Stimulated activated CD4-positive, alpha-beta T cell treated with anti-CD3 and anti-CD28 coated beads, TNF-alpha, amount 100 ng/mL, for 48 hours (primary cell): ENCODE data around the gene OBP2A.

ENCODE experiments used
- DNase-seq, 3 donors: peaks; one replicate each; pipeline ENCODE4 v3.0.0-alpha.2; 2020; ENCODE audit warnings: low read depth in 3 of 3

OBP2A gene

DNA sequence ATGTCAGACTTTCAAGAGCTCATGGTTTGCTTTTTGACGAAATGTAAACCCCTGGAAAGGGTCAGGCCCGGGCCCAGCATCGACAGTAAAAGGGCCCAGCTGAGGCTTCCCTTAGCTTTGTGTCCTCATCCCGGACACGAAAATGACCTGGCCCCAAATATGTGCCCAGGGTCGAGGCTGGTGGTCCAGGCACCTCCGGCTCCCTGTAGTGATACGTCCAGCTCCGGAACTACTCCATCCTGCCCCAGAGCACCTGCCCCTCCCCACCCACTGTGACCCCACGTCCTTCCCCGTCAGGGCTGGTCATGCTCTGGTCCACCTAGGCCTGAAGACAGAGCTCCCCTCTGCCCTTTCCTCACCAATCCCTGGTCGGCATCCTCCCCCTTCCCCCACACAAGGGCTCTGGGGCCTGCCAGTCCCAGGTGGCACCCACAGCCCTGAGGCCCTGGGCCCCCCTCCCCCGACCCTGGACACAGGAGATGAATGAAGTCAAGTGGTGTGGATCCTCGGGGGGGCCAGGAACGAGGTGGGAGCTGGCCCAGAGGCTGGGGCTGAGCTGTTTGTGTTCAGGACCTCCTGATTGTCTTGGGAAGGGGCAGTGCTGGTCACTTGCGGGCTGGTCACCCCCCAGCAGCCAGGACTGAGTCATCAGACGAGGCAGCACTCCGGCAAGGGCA lies 6.2 kb downstream of the OBP2A start:
- no peak for DNase-seq

DNA sequence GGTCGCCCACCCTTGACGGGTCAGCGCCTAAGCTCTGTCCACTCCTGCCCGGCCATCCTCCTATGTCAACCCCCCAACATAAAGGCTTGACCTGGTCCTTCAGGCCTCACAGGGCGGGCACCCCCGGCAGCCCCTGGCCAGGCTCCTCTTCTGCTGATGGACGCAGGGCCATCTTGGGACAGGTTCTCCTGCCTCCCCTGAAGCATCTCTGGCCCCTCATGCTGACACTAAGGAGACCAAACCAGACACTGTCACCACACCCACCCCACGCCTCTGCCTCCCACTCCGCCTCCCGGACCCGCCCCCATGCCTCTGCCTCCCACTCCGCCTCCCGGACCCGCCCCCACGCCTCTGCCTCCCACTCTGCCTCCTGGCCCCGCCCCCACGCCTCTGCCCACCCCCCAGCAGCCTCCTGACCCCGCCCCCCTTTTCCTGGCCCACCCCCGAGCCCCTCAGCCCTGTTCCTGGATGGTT lies 6.8 kb downstream of the OBP2A start:
- no peak for DNase-seq

DNA sequence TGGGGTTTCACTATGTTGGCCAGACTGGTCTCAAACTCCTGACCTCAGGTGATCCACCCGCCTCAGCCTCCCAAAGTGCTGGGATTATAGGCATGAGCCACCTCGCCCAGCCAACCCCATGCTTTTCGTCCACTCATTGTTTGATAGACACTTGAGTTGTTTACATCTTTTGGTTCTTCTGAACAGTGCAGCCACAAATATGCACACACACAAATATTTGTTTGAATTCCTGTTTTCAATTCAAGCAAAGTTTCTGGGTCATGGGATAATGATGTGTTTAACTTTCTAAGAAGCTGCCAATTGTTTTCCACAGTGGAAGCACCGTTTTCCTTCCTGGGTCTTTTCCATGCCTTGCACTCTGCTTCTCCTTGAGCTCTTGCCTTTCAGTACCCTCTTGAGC lies 8.8 kb downstream of the OBP2A start:
- no peak for DNase-seq

DNA sequence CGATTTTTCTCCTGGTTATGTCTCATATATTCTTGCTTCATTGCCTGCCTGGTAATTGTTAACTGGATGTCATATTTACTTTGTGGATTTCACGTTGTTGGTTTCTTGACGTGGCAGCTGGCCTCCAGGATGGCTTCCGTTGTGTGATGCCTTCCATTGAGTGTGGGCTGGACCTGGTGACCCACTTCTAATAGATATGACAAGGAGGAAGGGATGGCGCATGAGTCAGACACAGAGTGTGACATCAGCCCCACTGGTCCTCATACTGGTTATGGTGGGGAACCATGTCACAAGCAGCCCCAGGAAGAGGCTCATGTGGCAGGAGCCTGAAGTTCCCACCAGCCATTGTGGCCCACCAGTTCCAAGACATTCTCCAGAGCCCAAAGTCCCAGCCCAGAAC lies 9.3 kb downstream of the OBP2A start:
- no peak for DNase-seq

DNA sequence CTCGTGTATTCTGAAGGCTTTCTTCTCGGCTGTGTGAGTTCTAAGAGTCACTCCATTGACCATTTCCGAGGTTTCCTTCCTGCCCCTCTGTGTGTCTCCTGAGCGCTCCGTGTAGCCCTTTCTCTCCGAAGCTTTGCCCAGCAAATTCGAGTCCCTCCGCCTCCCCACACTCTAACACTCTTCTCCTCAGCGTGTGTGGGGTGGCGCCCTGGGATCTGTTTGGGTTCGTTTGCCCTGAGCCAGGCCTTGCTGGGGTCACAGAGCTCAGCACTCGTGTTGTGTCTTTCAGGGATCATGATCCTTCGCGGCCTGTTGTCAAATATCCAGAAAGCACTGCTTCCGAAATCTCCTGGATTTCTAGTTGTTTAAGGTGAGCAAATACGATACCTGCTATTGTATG lies 10.0 kb downstream of the OBP2A start:
- DNase-seq = no peak

DNA sequence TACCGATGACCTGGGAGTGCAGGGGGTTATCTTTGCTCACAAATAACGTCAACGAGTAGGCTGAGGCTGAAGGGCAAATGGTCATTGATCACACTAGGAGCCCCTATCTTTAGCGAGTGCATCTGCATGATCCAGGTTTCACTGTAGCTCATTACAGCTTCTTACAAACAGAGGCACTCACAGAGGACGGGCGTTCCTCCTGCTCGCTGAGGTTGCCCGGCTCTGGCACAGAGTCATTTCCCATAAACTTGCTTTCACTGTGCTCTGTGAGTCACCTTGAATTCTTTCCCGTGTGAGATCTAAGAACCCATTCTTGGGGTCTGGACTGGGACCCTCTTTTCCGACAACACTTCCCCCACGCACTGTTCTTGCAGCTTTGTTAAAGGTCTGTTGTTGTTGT lies 13.7 kb downstream of the OBP2A start:
- DNase-seq = no peak

DNA sequence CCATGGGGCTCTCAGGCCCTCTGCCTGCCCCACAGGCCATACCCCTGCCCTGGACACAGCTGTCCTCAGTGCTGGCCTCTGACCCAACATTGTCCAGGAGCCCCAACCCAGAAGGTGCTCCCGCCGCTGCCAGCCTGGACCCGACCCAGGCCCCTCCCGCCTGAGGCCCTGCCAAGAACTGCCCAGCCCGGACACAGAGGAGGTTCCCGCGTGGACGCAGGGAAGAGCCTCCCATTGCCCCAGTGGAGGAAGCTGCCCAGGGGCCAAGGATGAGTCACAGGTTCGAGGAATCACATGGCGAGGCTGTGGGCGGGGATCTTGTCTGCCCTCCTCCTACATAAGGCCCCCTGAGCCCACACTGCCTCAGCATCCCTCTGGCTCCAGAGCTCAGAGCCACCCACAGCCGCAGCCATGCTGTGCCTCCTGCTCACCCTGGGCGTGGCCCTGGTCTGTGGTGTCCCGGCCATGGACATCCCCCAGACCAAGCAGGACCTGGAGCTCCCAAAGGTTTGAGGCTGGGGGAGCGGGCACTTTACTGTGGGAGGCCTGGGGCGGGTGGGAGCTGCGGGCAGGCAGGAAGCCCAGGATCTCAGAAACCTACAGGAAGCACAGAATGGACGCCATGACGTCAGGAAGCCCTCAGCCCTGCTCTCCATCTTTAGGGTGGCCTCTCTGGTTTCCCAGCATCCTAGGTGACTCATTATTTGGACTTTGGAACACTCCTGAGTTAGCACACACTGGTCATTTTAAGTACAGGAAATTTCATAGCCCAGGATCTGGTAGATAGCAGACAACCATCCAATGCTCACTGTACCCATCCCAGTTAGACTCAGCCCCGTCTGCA lies 15.7 kb downstream of the OBP2A start, which contains the start of gene PAEP:
TSS of gene PAEP (plus strand) at position 366 of the 844 bp plus-strand sequence.
- DNase-seq = no peak

DNA sequence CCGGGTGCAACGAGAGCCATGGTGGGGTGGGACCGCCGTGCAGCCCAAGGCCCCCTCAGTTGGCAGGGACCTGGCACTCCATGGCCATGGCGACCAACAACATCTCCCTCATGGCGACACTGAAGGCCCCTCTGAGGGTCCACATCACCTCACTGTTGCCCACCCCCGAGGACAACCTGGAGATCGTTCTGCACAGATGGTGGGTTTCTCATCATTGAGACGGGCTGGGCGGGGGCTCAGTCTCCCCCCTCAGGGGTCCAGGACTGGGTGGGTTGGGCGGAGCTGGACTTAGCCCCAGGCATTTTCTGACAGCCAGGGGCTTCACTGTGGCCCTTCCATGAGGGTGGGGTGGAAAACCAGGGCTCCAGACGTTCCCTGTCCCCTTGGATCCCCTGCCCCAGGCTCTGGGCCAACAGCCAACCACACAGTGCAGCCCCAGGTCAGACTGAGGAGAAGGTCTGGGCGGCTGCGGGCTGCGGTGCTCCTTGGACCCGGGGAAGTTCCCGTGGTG lies 16.4 kb downstream of the OBP2A start:
- DNase-seq = no peak

DNA sequence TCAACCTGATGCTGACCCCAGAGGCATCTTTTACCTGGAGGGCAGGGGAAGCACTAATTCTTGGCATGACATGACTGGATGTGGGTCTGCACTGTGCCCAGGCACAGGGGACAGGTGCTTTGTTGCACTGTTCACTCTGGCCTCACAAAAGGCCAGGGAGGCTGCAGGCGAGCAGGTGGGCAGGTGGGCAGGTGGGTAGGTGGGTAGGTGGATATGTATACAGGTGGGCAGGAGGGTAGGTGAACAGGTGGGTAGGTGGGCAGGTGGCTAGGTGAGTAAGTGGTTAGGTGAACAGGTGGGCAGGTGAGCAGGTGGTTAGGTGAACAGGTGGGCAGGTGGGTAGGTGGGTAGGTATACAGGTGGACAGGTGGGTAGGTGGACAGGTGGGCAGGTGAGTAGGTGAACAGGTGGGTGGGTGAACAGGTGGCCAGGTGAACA lies 17.1 kb downstream of the OBP2A start:
- DNase-seq = no peak

DNA sequence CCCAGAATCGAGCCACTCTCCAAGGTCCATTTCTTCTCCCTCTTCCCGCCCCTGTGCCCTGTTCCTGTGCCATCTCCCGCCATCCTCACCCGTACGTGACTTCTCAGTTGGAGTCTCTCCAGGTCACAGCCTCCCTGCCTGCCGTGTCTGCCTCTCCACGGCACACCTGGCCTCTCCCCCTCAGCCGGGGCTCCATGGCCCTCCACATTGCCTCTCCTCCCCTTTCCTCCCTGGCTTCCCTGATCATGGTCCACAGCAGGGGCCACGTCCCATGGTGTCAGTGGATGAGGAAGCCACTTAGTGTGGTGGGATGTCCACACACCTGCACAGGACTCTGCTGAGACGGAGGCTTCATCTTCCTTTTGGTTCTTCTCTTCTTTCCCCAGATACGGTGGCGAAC lies 17.9 kb downstream of the OBP2A start:
- no peak for DNase-seq

DNA sequence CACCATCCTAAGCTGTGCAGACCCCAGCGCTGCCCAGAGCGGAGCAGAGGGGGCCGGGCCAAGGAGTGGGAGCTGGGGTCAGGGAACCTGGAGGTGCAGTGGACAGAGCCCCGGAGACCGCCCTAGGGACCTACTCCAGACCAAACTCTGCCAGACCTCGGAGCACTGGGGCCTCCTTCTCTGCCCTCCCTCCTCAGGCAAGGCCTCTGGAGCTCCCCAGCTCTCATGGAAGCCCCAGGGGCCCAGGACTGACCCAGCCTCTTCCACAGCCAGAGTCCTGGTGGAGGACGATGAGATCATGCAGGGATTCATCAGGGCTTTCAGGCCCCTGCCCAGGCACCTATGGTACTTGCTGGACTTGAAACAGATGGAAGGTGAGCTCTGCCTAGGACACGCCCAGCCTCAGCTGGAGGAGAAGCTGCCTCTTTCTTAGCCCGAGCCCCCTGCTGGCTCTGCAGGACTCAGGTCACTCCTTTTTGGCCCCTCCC lies 19.3 kb downstream of the OBP2A start:
- DNase-seq = no peak

DNA sequence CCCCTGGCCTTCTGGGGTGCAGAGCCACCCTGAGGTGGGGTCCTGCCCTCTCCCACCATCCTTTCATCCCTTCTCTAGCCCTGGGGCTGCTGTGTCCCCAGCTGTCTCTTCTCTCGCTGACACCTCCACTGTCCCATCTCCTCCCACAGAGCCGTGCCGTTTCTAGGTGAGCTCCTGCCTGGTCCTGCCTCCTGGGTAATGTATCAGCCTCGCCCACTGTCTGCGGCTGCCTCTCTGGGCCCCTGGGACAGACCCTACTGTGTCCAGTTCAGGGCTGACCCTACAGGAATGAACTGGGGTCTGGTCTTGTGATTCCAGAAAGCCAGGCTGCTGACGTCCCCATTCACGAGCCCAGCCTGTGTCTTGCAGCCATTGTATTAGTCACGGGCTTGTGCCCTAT lies 19.7 kb downstream of the OBP2A start:
- DNase-seq = no peak

DNA sequence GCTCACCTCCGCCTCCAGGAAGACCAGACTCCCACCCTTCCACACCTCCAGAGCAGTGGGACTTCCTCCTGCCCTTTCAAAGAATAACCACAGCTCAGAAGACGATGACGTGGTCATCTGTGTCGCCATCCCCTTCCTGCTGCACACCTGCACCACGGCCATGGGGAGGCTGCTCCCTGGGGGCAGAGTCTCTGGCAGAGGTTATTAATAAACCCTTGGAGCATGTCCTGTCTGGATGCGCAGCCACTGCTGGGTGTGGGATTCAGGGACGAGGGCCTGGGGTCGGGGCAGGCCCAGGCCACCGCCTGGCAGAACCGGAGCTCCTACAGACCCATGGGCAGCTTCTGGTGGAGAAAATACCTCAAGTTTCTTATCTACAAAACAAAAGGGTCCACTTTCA lies 20.6 kb downstream of the OBP2A start:
- DNase-seq = no peak

DNA sequence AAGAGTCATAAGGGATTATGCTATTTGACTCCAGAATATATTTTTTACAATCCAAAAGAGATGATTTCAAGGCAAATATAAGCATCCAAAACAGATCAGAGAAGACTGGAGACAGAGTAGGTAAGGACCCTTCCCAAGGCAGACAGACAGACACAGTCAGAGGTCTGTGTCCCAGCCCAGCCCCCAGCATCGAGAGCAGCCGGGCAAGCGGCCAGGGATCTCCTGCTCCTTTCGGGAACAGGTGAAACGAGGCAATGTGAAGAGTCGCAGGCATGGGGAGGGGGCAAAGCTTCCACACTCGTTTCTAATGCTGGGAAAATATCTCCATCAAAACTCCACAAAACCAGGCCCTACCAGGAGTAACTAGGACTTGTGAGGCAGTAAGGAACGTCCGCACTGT lies 21.4 kb downstream of the OBP2A start:
- no peak for DNase-seq

DNA sequence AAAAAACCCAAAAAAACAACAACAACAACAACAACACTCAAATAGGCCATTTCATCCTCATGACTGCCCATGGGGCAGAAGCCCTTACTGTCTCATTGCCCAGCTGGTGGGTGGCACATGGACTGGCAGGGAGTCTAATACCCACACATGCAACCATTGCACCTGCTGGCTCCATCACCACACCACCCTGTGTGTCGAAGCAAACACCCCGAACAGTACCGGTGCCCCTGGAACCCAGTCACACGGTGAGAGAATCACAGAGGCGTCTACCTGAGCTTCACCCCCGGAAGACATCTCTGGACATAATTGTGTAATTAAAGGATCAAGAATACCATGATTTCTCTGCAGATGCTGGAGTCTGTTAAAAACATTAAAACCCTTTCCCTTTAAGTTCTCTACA lies 22.1 kb downstream of the OBP2A start:
- no peak for DNase-seq

DNA sequence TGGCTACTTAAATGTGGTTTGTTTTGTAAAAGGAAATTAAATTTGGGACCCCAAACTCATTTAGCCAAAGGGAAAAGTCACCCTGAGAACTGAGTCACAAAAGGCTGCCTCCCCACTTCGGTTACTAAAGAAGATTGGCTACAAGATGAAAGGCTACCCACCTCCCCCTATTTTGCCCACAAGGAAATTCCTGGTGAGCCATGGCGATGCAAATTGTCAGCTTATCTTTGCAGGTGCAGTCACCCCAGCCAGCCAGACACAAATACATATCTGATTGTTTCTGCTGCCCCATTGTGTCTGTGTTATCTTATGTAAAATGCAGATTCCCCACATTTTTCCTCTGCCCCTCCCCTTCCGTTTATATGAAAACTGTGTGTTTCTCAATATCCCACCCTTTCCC lies 24.5 kb downstream of the OBP2A start:
- DNase-seq = no peak

DNA sequence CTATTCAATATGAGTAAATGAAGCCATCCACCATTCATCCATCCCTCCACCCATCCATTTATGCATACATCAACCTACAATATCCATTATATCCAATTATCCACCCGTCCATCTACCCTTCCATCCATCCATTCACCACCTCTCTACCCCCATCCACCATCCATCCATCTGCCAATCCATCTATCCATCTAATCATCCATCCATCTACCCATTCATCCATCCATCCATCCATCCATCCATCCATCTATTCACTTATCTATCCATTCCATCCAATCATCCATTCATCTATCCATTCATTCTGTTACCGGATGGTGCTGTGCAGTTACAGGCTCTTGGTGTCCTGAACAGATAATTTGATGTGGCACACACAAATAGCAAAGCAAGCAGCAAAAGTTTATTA lies 26.3 kb downstream of the OBP2A start:
- no peak for DNase-seq

DNA sequence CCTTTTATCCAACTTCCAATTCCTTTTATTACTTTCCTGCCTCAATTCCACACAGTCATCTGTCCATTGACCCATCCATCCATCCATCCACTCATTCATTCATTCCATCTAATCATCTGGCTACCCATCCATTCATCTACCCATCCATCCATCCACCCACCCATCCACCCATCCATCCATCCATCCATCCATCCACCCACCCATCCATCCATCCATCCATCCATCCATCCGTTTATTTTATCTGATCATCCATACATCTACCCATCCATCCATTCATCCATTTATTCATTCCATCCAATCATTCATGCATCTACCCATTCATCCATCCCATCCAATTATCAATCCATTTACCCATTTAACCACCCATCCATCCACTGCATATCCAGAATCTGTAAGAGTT lies 27.2 kb downstream of the OBP2A start:
- no peak for DNase-seq

DNA sequence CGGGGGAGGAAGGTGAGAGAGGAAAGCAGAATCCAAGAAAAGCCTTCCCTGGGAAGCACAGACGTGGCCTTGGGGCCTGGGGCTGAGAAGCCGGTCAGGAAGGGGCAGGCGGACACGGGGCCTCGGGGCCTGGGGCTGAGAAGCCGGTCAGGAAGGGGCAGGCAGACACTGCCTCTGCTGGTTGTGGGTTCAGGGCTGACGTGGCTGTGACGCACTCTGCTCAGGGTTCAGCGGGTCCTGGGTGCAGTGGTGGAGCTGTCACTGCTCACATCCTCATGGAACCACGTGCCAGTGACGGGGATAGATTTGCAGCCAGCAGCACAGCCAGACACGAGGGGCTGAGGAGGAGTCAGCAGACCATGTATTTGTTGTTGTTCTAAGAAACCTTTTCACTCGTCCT lies 28.4 kb downstream of the OBP2A start:
- no peak for DNase-seq

DNA sequence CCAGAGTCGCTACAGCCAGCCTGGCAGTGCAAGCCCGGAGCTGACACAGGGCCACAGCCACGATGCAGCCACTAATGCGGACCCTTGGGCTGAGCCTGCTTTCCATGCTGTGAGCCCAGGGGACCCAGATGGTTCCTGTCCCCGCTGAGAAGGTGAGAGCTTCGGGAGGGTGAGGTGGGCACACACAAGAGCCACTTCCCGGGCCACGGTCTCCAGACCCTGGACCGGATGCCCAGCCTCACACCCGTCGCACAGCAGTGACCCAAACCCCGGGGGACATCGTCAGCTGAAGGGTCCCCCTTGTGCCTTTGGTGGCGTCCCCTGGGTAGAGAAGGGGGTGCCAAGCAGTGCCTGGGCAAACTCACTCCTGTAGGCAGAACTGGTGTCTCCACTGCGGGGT lies 29.0 kb downstream of the OBP2A start:
- DNase-seq = no peak

DNA sequence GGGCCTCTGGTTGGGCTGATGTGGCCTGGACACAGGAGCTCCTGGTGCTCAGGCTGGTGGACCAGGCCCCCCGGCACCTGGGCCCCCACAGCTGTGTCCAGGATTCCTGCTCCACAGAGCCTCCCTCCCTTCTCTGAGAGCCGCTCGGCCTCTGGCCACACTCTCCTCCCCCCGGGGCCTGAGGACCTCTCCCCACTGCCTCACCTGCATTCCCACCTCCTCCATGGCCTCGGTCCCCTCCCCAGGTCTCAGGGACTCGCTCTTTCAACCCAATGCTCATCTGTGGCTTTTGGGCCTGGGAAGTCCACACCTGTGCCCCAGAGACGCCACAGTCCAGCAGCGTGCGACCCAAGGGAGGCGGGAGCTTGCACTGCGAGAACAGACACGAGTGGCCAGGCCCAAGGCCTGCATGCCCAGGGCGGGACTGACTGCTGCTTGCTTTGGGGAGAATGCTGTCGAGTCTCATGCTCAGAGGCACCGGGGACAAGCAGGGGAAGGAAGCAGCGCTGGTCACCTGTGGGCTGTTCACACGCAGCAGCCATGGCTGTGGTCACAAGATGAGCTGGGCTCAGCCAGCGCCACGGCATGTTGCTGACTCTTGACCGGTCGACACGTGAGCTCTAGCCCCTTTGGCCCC lies 30.2 kb downstream of the OBP2A start:
- no peak for DNase-seq

DNA sequence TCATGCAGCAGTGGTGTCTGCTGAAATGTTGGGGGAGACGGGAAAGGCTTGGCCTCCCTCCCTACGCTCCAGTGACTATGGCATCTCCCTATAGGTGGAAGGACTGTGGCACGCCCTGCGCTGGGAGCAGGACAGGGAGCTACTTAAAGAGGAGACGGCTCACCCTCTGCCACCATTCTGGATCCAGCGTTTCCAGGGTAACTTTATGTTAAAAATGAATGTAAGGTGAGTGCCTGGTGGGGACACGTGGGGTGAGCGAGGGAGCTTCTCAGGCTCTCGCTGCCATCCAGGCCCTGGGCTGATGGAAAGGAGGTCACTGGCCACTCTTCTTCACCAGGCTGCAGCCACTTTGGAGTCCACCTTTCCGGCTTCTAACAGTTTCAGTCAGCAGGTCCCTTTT lies 31.3 kb downstream of the OBP2A start:
- DNase-seq = no peak
